Activated T-cell treated with anti-CD3 and anti-CD28 coated beads, Interleukin-2, amount 50 U/mL, for 24 hours (primary cell): ENCODE data around the gene LSS.
A peak's percentile ranks its signal among the peaks of the same experiment; 100 is the strongest.
"Not testable (repeated sequence)": the region's sequence is repeated elsewhere in the genome, so short reads cannot be mapped to it uniquely, and the experiment has no call there.

Experiments used
- DNase-seq: peaks from one replicate; pipeline ENCODE4 v3.0.0-alpha.2; 2020
- H3K27ac Mint-ChIP-seq: 2 replicates; pipeline ENCODE4 v1.8.0; 2020; ENCODE audit warnings: mild to moderate bottlenecking, mixed read lengths
- H3K27me3 Mint-ChIP-seq: 2 replicates; pipeline ENCODE4 v1.8.0; 2020; ENCODE audit warnings: mixed read lengths
- H3K36me3 Mint-ChIP-seq: 2 replicates; pipeline ENCODE4 v1.8.0; 2020; ENCODE audit warnings: low read depth, mixed read lengths
- H3K4me1 Mint-ChIP-seq: 2 replicates; pipeline ENCODE4 v1.8.0; 2020; ENCODE audit warnings: low read depth, mixed read lengths
- H3K4me3 Mint-ChIP-seq: 2 replicates; pipeline ENCODE4 v1.8.0; 2020; ENCODE audit warnings: mild to moderate bottlenecking, moderate library complexity, mixed read lengths
- H3K9me3 Mint-ChIP-seq: 2 replicates; pipeline ENCODE4 v1.8.0; 2020; ENCODE audit warnings: mixed read lengths

LSS gene

DNA sequence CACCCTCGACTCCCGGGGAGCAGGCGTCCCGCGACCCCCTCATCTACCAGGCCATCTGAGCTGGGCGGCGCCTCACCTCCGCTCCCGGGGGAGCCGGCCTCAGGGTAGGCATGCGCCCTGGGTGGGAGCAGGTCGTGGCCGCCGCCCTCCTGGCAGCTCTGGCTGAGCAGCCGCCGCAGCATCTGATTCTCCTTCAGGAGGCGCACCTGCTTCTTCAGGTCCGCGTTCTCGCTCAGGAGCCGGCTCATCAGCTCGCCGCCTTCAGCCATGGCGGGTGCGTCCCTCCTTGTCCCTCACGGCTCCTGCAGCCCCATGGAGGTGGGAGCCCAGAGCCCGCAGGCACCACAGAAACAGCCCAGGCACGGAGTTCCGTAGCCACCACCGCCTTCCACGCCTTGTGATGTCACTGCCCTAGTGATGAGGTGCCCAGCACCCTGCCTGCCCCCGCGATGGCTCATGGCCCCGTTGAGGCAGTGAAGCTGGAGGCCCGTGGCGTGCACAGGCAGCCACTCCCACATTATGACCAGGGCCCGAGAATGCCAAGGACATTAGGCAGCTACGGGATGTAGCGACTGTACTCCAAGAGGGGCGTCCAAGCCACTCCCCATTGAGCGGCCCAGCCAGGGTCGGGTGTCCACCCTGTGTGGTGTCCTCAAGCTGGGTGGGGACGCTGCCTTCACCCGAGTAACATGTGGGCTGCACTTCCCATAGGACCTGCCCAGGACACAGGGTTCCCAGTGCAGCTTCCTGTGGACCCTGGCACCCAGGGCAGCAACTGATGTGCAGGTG is 45.8 kb downstream of the LSS start:
- Mint-ChIP-seq H3K36me3 (peaks cover 3% of the 10 kb centered on the region), H3K4me1 (peaks cover 11% of the 10 kb centered on the region), H3K27me3 (no peaks in the 10 kb centered on the region), H3K9me3 (peaks cover under 1% of the 10 kb centered on the region), H3K27ac (no peak overlapping the region), H3K4me3 (peak overlapping the region; percentile 66)
- DNase-seq, result no peak

DNA sequence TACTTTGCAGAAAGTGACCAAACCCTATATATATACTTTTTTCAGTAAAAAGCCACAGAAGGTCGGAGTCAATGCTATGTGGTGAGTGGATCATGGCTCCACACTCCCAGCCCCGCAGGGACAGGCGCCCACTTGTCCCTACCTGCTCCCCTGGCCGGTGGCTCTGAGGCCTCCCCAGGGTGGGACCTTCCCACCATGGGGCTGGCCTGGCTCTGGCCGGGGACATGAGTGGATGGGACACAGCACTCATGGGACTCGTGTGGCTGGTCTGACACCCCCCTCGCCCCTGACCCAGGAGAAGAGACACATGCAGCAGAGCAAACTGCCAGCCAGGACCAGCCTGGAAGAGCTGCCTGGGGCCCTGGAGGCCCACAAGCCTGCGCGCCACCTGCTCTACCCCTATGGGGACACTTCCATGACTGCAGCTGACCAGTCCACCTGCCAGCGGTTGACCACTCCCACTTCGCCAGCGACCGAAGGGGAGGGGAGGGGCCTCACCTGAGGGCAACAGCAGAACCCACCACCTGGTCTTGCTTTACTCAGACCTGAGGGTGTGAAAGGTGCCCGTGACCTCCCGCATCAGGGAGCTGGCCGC is 46.5 kb downstream of the LSS start:
- H3K9me3 Mint-ChIP-seq, result peaks cover 3% of the 10 kb centered on the region
- no peaks in the 10 kb centered on the region for H3K27me3 Mint-ChIP-seq
- DNase-seq, result no peak
- H3K36me3 Mint-ChIP-seq, result peaks cover 3% of the 10 kb centered on the region
- H3K4me3 Mint-ChIP-seq, result no peak overlapping the region
- H3K4me1 Mint-ChIP-seq, result peaks cover 11% of the 10 kb centered on the region
- H3K27ac Mint-ChIP-seq, result no peak overlapping the region

DNA sequence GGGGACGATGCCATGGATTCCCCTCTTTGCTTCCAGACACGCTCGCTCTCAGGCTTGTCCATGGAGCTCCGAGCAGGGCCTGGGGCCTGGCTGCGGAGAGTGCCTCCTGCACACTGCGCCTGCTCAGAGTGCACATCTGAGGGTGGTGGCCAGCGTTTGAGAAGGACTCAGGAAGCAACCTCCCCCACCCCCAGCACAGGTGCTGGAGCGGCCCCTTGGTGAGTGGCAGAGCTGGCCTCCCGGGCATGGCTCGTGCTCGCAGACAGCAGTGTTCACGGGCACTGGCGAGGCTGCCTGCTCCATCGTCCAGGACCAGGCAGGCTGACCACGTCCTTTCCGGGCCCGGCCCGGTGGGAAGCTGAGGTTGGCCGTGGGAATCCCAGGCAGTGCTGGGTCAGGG is 47.1 kb downstream of the LSS start:
- Mint-ChIP-seq H3K4me3 (no peak overlapping the region), H3K4me1 (peaks cover 11% of the 10 kb centered on the region)

DNA sequence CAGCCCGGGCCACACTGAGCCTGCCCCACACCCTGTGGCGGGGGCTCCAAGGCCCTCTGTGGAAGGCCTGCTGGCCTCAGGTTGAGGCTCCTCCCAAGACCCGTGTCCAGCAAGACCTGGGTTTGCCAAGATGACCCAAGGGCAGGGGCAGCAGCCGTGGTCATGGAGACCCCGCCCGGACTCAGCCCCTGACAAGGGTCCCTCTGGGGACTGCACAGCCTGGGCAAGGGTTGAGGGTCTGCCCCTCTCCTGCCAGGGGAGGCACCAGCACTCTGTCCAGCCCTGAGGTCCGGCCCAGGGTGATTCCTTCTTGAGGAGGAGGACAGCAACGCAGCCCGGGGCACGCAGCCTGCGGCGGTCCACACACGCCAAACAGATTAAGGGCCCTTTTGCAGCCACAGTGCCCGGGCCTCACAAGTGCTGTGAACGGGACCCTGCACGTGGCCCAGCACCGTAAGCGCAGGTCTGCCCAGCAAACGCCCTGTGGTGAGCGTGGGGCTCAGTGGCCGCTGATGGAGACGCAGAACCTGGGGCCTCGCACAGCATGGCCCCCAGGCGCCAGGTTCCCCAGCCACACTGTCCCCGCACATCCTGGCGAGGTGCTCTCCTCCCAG is 47.7 kb downstream of the LSS start:
- DNase-seq, result peak; percentile 17
- H3K4me3 Mint-ChIP-seq, result no peak overlapping the region
- H3K36me3 Mint-ChIP-seq, result peaks cover 3% of the 10 kb centered on the region
- peaks cover 11% of the 10 kb centered on the region for H3K4me1 Mint-ChIP-seq
- peaks cover 8% of the 10 kb centered on the region for H3K9me3 Mint-ChIP-seq
- no peak overlapping the region for H3K27ac Mint-ChIP-seq
- no peaks in the 10 kb centered on the region for H3K27me3 Mint-ChIP-seq

More for the DNA sequence above, 47.1 kb downstream of the LSS start:
- H3K27ac Mint-ChIP-seq, result no peak overlapping the region
- peaks cover 3% of the 10 kb centered on the region for H3K9me3 Mint-ChIP-seq
- DNase-seq, result no peak
- no peaks in the 10 kb centered on the region for H3K27me3 Mint-ChIP-seq
- H3K36me3 Mint-ChIP-seq, result peaks cover 3% of the 10 kb centered on the region

DNA sequence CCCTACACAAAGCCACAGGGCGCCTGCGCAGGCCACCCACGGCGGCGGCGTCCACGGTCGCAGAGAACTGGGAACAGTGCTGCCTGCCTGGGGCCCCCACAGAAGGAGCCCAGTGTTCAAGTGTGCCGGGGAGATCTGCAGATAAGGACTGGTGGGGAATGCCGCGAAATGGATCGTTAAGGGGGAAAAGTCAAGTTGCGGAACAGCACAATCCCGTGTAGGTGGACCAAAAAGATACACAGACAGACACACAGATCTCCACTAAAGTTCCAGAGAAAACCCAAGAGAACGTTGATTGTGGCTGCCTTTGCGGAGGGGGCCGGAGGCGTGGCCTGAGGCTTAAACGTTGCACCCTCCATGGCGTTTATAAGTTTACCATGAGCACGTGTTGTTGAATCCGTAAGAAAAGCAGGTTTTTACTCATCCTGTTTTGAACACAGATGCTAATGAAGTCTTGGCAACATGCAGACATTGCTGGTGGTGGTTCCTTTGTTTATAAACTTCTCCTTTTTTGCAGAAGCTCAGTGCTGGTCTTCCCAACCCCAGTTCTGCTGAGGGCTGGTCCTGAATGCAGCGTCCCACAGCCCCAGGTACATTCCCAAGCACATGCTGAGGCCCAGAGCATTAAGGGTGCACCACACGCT is 48.4 kb downstream of the LSS start:
- DNase-seq, result peak; percentile 17
- no peaks in the 10 kb centered on the region for H3K27me3 Mint-ChIP-seq
- H3K4me1 Mint-ChIP-seq, result peaks cover 8% of the 10 kb centered on the region
- no peak overlapping the region for H3K4me3 Mint-ChIP-seq
- H3K9me3 Mint-ChIP-seq, result peaks cover 14% of the 10 kb centered on the region
- H3K36me3 Mint-ChIP-seq, result peaks cover 3% of the 10 kb centered on the region
- H3K27ac Mint-ChIP-seq, result no peak overlapping the region

DNA sequence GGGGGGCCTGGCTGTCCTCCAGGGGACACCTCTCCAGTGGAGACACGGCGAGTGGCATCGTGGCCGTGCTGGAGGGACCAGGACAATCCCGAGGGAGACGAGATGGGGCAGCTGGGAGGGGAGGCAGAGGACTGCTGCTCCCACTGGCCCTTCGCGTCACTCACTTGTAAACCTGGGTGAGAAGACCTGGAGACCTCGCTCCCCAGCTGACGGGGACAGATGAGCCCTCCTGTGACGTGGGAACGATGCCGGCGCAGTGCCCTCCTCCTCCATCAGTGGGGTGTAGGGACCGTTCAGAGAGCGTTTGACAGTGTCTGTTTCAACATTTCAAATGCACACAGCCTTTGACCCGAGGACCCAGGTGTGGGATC is 48.9 kb downstream of the LSS start:
- Mint-ChIP-seq H3K36me3 (peaks cover 3% of the 10 kb centered on the region), H3K9me3 (peaks cover 18% of the 10 kb centered on the region), H3K4me1 (peaks cover 4% of the 10 kb centered on the region), H3K27me3 (no peaks in the 10 kb centered on the region), H3K27ac (no peak overlapping the region), H3K4me3 (no peak overlapping the region)
- peak; percentile 20 for DNase-seq

DNA sequence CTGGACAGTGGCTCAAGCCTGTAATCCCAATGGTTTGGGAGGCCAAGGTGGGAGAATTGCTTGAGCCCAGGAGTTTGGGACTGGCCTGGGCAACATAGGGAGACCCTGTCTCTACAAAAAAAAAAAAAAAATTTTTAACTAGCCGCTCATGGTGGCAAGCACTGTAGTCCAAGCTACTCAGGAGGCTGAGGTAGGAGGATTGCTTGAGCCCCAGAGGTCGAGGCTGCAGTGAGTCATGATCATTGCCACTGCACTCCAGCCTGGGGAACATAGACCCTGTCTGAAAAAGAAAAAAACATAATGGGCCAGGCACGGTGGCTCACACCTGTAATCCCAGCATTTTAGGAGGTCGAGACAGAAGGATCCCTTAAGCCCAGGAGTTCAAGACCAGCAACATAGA is 49.6 kb downstream of the LSS start:
- DNase-seq, result no peak
- Mint-ChIP-seq H3K9me3 (peaks cover 23% of the 10 kb centered on the region), H3K27ac (no peak overlapping the region), H3K4me3 (no peak overlapping the region), H3K36me3 (peaks cover 4% of the 10 kb centered on the region), H3K27me3 (no peaks in the 10 kb centered on the region), H3K4me1 (peaks cover 2% of the 10 kb centered on the region)

DNA sequence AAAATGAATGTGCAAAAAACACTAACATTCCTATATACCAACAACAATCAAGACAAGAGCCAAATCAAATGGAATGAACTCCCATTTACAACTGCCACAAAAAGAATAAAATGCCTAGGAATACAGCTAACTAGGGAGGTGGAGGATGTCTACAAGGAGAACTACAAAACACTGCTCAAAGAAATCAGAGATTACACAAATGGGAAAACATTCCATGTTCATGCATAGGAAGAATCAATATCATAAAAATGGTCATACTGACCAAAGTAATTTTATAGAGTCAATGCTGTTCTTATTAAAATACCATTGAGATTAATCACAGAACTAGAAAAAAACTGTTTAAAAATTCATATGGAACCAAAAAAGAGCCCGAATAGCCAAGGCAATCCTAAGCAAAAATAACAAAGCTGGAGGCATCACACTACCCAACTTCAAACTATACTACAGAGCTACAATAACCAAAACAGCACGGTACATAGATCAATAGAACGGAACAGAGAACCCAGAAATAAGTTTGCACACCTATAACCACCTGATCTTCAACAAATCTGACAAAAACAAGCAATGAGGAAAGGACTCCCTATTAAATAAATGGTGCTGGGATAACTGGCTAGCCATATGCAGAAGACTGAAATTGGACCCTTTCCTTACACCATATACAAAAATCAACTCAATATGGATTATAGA is 52.0 kb downstream of the LSS start:
- H3K36me3 Mint-ChIP-seq, result not testable (repeated sequence)

DNA sequence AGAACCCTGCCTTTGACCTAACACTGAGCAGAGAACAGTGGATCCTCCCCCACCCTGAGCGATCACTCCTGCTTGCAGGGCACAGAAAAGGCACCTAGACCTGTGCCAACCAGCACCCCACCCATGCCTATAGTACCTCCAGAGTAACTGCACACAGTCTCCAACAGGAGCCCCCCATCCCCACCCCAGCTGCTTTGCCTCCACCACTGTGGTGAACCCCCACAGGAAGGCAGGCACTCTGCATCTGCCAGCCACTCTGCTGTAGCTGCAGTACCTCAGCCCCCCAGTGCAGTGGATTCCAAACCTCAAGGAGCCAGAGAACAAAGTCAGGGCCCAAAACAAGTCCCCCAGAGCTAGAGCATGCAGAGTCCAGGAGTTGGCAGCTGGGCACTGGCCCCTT is 55.0 kb downstream of the LSS start:
- Mint-ChIP-seq H3K27ac (no peak overlapping the region), H3K27me3 (no peaks in the 10 kb centered on the region), H3K4me3 (no peak overlapping the region), H3K36me3 (peaks cover 4% of the 10 kb centered on the region), H3K4me1 (peaks cover 6% of the 10 kb centered on the region), H3K9me3 (peaks cover 23% of the 10 kb centered on the region)
- DNase-seq, result peak; percentile 3

More for the DNA sequence above, 52.0 kb downstream of the LSS start:
- H3K4me1 Mint-ChIP-seq, H3K4me3 Mint-ChIP-seq, H3K27ac Mint-ChIP-seq, DNase-seq, H3K27me3 Mint-ChIP-seq: not testable (repeated sequence)
- peaks cover 23% of the 10 kb centered on the region for H3K9me3 Mint-ChIP-seq

DNA sequence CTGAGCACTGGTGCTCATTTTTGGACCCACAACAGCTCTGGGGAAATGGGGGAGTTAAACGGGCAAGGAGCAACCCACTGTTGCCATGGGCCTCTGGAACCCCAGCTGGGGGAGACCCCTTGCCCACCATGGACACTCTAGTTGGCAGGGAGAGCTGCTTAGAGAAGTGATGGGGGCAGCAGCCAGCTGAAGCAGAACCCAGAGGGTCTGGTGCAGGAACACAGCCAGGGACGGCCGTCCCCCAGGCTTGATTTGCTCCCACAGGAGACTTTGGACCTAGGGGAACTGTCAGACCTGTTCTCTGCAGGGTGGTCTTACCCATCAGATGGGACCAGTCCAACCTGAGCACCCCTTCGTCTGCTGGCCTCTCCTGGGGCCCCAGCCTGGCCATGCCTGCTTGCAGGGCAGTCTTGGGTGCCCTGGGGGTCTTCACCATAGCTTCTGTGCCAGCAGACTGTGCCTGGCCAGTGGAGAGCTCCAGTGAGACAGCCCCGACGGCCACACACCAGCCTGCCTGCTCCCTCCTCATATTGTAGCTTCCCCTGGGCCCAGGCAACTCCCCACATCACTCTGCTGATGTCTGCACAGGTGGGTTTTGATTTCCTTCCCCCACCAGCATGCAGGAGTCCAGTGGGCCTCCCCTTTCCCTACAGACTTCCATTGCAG is 55.6 kb downstream of the LSS start:
- Mint-ChIP-seq H3K4me3 (no peak overlapping the region), H3K36me3 (peaks cover 4% of the 10 kb centered on the region), H3K27ac (no peak overlapping the region)

DNA sequence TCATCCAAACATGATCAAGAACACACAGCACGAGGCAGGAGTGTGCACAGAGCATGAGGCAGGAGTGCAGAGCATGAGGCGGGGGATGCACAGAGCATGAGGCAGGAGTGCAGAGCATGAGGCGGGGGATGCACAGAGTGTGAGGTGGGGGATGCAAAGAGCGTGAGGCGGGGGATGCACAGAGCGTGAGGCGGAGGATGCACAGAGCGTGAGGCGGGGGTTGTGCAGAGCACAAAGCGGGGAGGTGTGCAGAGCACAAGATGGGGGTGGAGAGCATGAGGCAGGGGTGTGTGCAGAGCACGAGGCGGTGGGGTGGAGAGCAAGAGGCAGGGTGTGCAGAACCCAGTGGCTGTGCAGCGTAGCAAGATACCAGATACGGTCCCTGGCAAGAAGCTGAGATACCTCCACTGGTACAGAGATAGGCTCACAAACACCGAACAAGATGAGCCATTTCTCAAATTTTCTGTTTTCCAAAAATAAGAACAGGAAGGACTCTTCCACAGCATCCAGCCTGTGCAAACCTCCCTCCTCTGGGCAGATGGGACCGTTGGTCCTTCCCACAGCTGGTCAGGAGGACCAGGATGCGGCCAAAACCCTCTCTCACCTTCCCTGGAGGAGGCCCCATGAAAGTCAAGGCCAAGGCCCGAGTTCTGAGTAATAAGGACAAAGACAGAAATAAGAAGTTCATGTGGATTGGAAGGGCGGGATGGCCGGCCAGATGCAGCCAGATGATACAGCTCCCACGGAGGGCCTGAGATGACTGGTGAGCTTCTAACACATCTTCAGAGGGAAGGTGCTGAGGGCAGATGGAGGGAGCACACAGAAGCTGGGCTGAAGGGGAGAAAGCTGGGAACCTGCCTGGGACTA is 56.3 kb downstream of the LSS start:
- H3K27me3 Mint-ChIP-seq, result no peaks in the 10 kb centered on the region
- H3K9me3 Mint-ChIP-seq, result peaks cover 20% of the 10 kb centered on the region
- no peak overlapping the region for H3K4me3 Mint-ChIP-seq
- DNase-seq, result peak; percentile 13
- peaks cover 6% of the 10 kb centered on the region for H3K4me1 Mint-ChIP-seq
- peaks cover 4% of the 10 kb centered on the region for H3K36me3 Mint-ChIP-seq
- no peak overlapping the region for H3K27ac Mint-ChIP-seq

More for the DNA sequence above, 55.6 kb downstream of the LSS start:
- DNase-seq, result no peak
- Mint-ChIP-seq H3K4me1 (peaks cover 6% of the 10 kb centered on the region), H3K9me3 (peaks cover 23% of the 10 kb centered on the region), H3K27me3 (no peaks in the 10 kb centered on the region)

DNA sequence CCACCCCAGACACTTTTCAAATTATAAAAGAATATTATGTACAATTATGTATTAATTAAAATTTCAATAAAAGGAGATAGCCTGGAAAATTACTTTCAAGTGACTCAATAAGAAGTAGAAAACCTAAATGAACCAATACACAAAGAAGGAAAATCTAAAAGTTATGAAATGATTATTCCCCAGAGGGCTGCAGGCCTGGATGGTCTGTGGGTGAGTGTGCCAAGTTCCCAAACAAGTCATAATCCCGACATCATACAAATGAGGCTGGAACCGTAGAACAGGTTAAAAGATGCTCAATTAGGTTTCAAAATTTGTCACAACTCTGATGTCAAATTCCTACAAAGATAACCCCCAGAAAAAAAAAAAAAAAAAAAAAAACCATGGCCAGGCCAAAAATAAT is 57.0 kb downstream of the LSS start:
- H3K4me1 Mint-ChIP-seq, result peaks cover 6% of the 10 kb centered on the region
- no peaks in the 10 kb centered on the region for H3K27me3 Mint-ChIP-seq

DNA sequence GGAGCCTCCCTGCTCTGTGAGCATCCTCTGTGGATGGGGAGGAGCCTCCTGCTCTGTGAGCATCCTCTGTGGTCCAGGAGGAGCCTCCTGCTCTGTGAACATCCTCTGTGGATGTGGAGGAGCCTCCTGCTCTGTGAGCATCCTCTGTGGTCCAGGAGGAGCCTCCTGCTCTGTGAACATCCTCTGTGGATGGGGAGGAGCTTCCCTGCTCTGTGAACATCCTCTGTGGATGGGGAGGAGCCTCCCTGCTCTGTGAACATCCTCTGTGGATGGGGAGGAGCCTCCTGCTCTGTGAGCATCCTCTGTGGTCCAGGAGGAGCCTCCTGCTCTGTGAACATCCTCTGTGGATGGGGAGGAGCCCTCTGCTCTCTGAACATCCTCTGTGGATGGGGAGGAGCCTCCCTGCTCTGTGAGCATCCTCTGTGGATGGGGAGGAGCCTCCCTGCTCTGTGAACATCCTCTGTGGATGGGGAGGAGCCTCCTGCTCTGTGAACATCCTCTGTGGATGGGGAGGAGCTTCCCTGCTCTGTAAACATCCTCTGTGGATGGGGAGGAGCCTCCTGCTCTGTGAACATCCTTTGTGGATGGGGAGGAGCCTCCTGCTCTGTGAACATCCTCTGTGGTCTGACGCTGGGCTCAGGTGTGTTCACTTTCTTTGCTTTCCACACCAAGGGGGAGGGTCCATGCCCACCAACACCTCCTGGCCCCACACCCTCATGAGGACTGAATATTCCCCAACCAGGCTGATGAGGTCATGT is 58.0 kb downstream of the LSS start:
- Mint-ChIP-seq H3K27ac (peak overlapping the region; percentile 15), H3K9me3 (peaks cover 13% of the 10 kb centered on the region)
- H3K27me3 Mint-ChIP-seq, H3K4me1 Mint-ChIP-seq, H3K36me3 Mint-ChIP-seq, H3K4me3 Mint-ChIP-seq: not testable (repeated sequence)
- peak; percentile 22 for DNase-seq

More for the DNA sequence above, 57.0 kb downstream of the LSS start:
- Mint-ChIP-seq H3K9me3 (peaks cover 20% of the 10 kb centered on the region), H3K4me3 (no peak overlapping the region), H3K27ac (no peak overlapping the region), H3K36me3 (peaks cover 4% of the 10 kb centered on the region)
- no peak for DNase-seq
